CD4-positive, CD25-positive, alpha-beta regulatory T cell (primary cell): Measurements from ENCODE around the gene CHPF2. TPM values are rescaled to one million over a fixed set of nuclear protein-coding genes. Genes with fewer than 3 reads are reported as not detected.

Experiments used
- ATAC-seq, 2 donors: fragments of 150-1000 bp; cut with Tn5 transposase; one replicate each; pipeline ENCODE4 v1.10.0; 2021; ENCODE audit warnings: low read depth in 2 of 2, moderate number of reproducible peaks in 2 of 2, moderate library complexity in 1 of 2
- DNase-seq, 3 donors: peaks; one replicate each; pipeline versions ENCODE4 v3.0.0 to v3.0.0-alpha.2; 2012 to 2022; ENCODE audit warnings: mixed read lengths in 1 of 3
- H3K27ac ChIP-seq: one replicate; pipeline ENCODE4 v1.7.0; 2013; ENCODE audit warnings: mild to moderate bottlenecking, low read length; ENCODE audit not compliant: insufficient read depth, poor library complexity, severe bottlenecking
- H3K27me3 ChIP-seq: one replicate; pipeline ENCODE4 v1.7.0; 2013; ENCODE audit warnings: low read length; ENCODE audit not compliant: control insufficient read depth, insufficient read depth
- H3K36me3 ChIP-seq: one replicate; pipeline ENCODE4 v1.7.0; 2013; ENCODE audit warnings: mild to moderate bottlenecking, low read length, moderate library complexity; ENCODE audit not compliant: control insufficient read depth, insufficient read depth
- H3K4me1 ChIP-seq: 2 replicates; pipeline ENCODE4 v1.7.0; 2013; ENCODE audit warnings: mild to moderate bottlenecking, low read length; ENCODE audit not compliant: insufficient read depth, control insufficient read depth, poor library complexity, severe bottlenecking
- H3K4me3 ChIP-seq: one replicate; pipeline ENCODE4 v1.7.0; 2013; ENCODE audit warnings: low read depth, mild to moderate bottlenecking, low read length, moderate library complexity
- H3K9me3 ChIP-seq, 2 experiments: 1 replicate in 1 of 2; 2 replicates in 1 of 2; pipeline ENCODE4 v1.7.0; 2013; ENCODE audit warnings: low read length in 2 of 2, mild to moderate bottlenecking in 1 of 2, moderate library complexity in 1 of 2; ENCODE audit not compliant: control insufficient read depth in 2 of 2
- H3K27ac Mint-ChIP-seq, 3 donors: one replicate each; pipeline ENCODE4 v1.8.0; 2020 to 2022; ENCODE audit warnings: mild to moderate bottlenecking in 3 of 3, mixed read lengths in 3 of 3, moderate library complexity in 2 of 3
- H3K27me3 Mint-ChIP-seq: one replicate; pipeline ENCODE4 v1.8.0; 2022; ENCODE audit warnings: mild to moderate bottlenecking, mixed read lengths
- H3K36me3 Mint-ChIP-seq: one replicate; pipeline ENCODE4 v1.8.0; 2020; ENCODE audit warnings: mixed read lengths
- H3K4me1 Mint-ChIP-seq, 4 donors: one replicate each; pipeline ENCODE4 v1.8.0; 2020 to 2022; ENCODE audit warnings: mixed read lengths in 4 of 4, mild to moderate bottlenecking in 1 of 4
- H3K4me3 Mint-ChIP-seq, 4 donors: one replicate each; pipeline ENCODE4 v1.8.0; 2020 to 2022; ENCODE audit warnings: mild to moderate bottlenecking in 4 of 4, mixed read lengths in 4 of 4, moderate library complexity in 3 of 4
- H3K9me3 Mint-ChIP-seq, 7 donors: one replicate each; pipeline ENCODE4 v1.8.0; 2020 to 2022; ENCODE audit warnings: mixed read lengths in 7 of 7, mild to moderate bottlenecking in 3 of 7, moderate library complexity in 2 of 7
- polyA plus RNA-seq, 4 donors: library from polyadenylated mRNA; unstranded; fragments of 300-500 nt; fragmentation: Illumina TruSeq; gene quantifications; one replicate each; pipeline ENCODE4 v1.2.3, GENCODE V29; 2021
- total RNA-seq: library from RNA; stranded (reverse); gene quantifications from one replicate; pipeline ENCODE4 v1.2.3, GENCODE V29; 2022

CHPF2 gene
- total and polyA plus RNA-seq, 5 donors from 2014 or later = 18.8 to 38.8 (median 24.4) TPM

- peak; percentile 41 to 66 (median 65) for DNase-seq
- Mint-ChIP-seq H3K9me3 (peaks cover 0 to 2% (median 0%) of the 10 kb centered on the region in 7 donors), H3K4me1 (peaks cover 5 to 48% (median 17%) of the 10 kb centered on the region in 4 donors), H3K36me3 (no peaks in the 10 kb centered on the region), H3K27me3 (peaks cover 43% of the 10 kb centered on the region), H3K27ac (peak overlapping the region in 2 of 3 donors; percentile 71 to 88), H3K4me3 (peak overlapping the region; percentile 71 to 91 (median 82))
- no peaks in the 10 kb centered on the region for H3K36me3 ChIP-seq
- H3K27me3 ChIP-seq = peaks cover 9% of the 10 kb centered on the region
- no peak overlapping the region for H3K27ac ChIP-seq
- ATAC-seq = peak; percentile 13 to 17
- H3K9me3 ChIP-seq = no peaks in the 10 kb centered on the region
- no peak overlapping the region for H3K4me3 ChIP-seq
- H3K4me1 ChIP-seq = peaks cover 45% of the 10 kb centered on the region
Observed at GRCh38 chr7:151243408-151244195, 11.3 kb downstream of the CHPF2 start.

DNA sequence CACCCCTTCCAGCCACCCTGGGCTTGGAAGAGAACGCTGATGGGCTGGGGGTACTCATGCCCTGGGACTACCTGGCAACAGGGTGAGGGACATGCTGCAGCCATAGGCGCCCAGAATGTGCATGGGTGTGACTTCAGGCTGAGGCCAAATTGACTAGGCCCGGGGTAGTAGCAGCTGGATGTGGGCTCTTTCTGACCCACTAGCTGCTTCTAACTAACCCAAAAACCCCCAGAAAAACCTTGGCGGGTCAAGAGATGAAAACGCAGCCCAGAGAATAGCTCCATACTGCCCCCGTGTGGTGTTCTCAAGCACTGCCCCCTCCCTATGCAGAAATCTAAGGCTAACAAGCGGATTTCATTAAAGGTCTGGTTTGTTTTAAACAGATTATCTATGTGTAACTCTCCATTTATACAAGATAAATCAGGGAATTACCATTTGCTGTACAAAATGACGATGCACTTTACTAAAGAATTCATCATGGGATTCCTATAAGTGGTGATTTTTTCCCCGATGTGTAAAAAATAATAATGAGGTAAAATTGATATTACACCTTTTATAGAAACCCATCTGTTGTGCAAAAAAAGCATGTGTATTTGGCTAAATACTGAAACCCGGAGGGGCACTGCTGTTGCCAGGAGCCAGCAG is 12.0 kb downstream of the CHPF2 start:
- Histone ChIP-seq H3K9me3 (no peaks in the 10 kb centered on the region), H3K4me3 (no peak overlapping the region), H3K27me3 (peaks cover 9% of the 10 kb centered on the region), H3K27ac (no peak overlapping the region), H3K4me1 (peaks cover 50% of the 10 kb centered on the region), H3K36me3 (no peaks in the 10 kb centered on the region)
- Mint-ChIP-seq H3K27ac (no peak overlapping the region), H3K4me3 (peak overlapping the region; percentile 41 to 91 (median 82)), H3K4me1 (peaks cover 5 to 50% (median 20%) of the 10 kb centered on the region in 4 donors), H3K9me3 (peaks cover 0 to 2% (median 0%) of the 10 kb centered on the region in 7 donors), H3K27me3 (peaks cover 46% of the 10 kb centered on the region), H3K36me3 (no peaks in the 10 kb centered on the region)
- DNase-seq (peak; percentile 33 to 74 (median 54)), ATAC-seq (no peak)

GRCh38 chr7:151244841-151245346 is 12.6 kb downstream of the CHPF2 start:
- peaks cover 52% of the 10 kb centered on the region for H3K27me3 Mint-ChIP-seq
- DNase-seq (no peak), ATAC-seq (no peak)
- Histone ChIP-seq H3K27ac (no peak overlapping the region), H3K4me3 (no peak overlapping the region), H3K36me3 (no peaks in the 10 kb centered on the region), H3K9me3 (no peaks in the 10 kb centered on the region), H3K27me3 (peaks cover 10% of the 10 kb centered on the region), H3K4me1 (peaks cover 52% of the 10 kb centered on the region)
- H3K9me3 Mint-ChIP-seq = peaks cover 0 to 2% (median 0%) of the 10 kb centered on the region in 7 donors
- peaks cover 5 to 54% (median 21%) of the 10 kb centered on the region in 4 donors for H3K4me1 Mint-ChIP-seq
- H3K27ac Mint-ChIP-seq = no peak overlapping the region
- H3K36me3 Mint-ChIP-seq = no peaks in the 10 kb centered on the region
- peak overlapping the region; percentile 41 to 91 (median 78) for H3K4me3 Mint-ChIP-seq

DNA sequence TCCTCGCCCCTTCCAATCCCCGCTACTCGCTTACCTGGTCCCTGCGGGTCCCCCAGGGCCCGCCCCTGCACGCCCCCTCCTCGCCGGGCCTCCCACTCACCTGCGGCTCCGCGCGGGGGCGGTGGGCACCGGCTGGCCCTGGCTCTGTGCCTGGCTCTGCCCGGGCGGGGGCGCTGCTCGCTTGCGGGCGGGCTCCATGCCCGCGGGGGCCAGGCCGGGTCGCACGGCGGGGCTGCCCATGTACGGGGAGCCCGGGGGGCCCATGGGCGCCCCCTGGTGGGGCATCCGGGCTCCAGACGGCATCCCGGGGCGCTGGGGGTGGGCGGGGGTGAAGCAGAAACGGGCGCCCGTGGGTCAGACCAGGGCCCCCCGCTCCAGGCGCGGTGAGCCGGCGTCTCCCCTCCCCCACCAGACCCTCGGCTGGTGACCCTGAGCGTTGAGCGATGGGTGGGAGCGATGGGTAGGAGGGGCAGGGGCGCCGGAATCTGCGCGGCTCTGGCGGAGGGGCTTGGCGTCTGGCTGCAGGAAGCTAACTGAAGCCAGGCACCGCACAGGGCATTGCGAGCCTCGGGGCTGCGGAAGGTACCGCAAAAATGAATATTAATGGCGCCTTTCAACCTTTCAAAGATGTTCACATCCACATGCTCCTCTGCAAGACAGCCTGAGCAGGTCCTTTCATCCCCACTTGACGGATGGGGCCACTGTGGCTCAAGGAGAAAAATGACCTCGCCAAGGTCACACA is 13.2 kb downstream of the CHPF2 start:
- peaks cover 5 to 60% (median 20%) of the 10 kb centered on the region in 4 donors for H3K4me1 Mint-ChIP-seq
- Histone ChIP-seq H3K27me3 (peaks cover 13% of the 10 kb centered on the region), H3K4me3 (no peak overlapping the region), H3K36me3 (no peaks in the 10 kb centered on the region), H3K27ac (no peak overlapping the region), H3K9me3 (no peaks in the 10 kb centered on the region), H3K4me1 (peaks cover 52% of the 10 kb centered on the region)
- H3K27me3 Mint-ChIP-seq = peaks cover 58% of the 10 kb centered on the region
- no peak overlapping the region for H3K27ac Mint-ChIP-seq
- peak; percentile 64 to 72 for ATAC-seq
- peak overlapping the region; percentile 54 to 87 (median 63) for H3K4me3 Mint-ChIP-seq
- no peaks in the 10 kb centered on the region for H3K36me3 Mint-ChIP-seq
- DNase-seq = peak; percentile 51 to 66 (median 57)
- H3K9me3 Mint-ChIP-seq = peaks cover 0 to 2% (median 0%) of the 10 kb centered on the region in 7 donors

DNA sequence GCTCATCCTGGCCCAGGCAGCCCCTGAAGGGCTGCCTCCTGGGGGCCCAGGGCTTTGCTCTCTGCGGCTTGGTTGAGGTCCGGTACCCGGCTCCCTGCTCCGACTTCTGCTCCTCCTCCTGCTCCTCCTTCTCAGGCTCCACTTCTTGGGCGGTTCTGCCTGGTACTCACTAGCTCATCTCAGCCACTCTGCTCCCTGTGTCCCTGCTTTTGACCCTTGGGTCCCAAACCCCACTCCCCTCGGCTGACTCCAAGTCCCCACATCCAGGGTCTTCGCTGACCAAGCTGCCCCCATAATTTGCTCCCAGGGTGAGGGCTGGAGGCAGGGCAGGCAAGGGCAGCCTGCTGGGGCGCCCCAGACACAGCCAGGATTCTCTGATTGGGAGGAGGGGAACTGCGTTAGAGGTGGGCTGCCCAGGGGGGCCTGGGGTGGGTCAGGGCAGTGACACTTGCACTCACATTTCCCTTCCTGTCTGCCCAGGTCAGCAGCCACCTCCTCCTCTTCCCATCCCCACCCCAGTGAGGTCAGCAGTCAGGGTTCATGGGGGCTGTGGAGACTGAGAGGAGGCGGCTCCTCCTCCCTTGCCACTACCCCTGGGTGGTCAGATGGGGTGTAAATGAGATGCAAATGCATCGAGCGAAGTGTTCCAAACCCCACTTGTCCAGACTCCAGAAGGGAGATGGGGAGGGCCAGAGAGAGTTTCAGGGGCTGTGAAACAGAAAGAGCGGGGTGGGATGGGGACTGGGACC is 14.0 kb downstream of the CHPF2 start:
- ATAC-seq (no peak), DNase-seq (no peak)
- H3K4me3 Mint-ChIP-seq = peak overlapping the region; percentile 54 to 71 (median 63)
- no peaks in the 10 kb centered on the region for H3K36me3 Mint-ChIP-seq
- Histone ChIP-seq H3K27me3 (peaks cover 20% of the 10 kb centered on the region), H3K36me3 (no peaks in the 10 kb centered on the region), H3K4me3 (no peak overlapping the region), H3K9me3 (no peaks in the 10 kb centered on the region), H3K4me1 (peaks cover 52% of the 10 kb centered on the region), H3K27ac (no peak overlapping the region)
- peaks cover 5 to 68% (median 21%) of the 10 kb centered on the region in 4 donors for H3K4me1 Mint-ChIP-seq
- peaks cover 0 to 3% (median 0%) of the 10 kb centered on the region in 7 donors for H3K9me3 Mint-ChIP-seq
- H3K27ac Mint-ChIP-seq = no peak overlapping the region
- H3K27me3 Mint-ChIP-seq = peaks cover 66% of the 10 kb centered on the region

- Histone ChIP-seq H3K9me3 (no peaks in the 10 kb centered on the region), H3K27ac (no peak overlapping the region), H3K27me3 (peaks cover 20% of the 10 kb centered on the region), H3K36me3 (no peaks in the 10 kb centered on the region), H3K4me1 (peaks cover 54% of the 10 kb centered on the region), H3K4me3 (no peak overlapping the region)
- Mint-ChIP-seq H3K4me1 (peaks cover 5 to 69% (median 21%) of the 10 kb centered on the region in 4 donors), H3K4me3 (peak overlapping the region; percentile 52 to 84 (median 70)), H3K27ac (no peak overlapping the region), H3K9me3 (peaks cover 0 to 3% (median 0%) of the 10 kb centered on the region in 7 donors), H3K27me3 (peaks cover 68% of the 10 kb centered on the region), H3K36me3 (no peaks in the 10 kb centered on the region)
- no peak for DNase-seq
- ATAC-seq = no peak
Observed at GRCh38 chr7:151246851-151247580, 14.7 kb downstream of the CHPF2 start.
